Measurements from ENCODE around the gene KLHL36.

Gene KLHL36

GRCh38 chr16:84637709-84638108, 10.6 kb upstream of the KLHL36 start:
- Histone ChIP-seq H3K27me3 (no peaks in the 10 kb centered on the region), H3K9me3 (no peaks in the 10 kb centered on the region), H3K4me1 (peaks cover 11% of the 10 kb centered on the region), H3K4me3 (ENCODE audit: low read depth, low read length) (no peak overlapping the region), H3K36me3 (no peaks in the 10 kb centered on the region)
- no peak for DNase-seq
- no peak for TF ChIP-seq CTCF (IDR thresholded peaks at IDR 0.05; ENCODE audit: low read depth, low read length)

GRCh38 chr16:84638231-84638806, 10.0 kb upstream of the KLHL36 start:
- Histone ChIP-seq H3K9me3 (no peaks in the 10 kb centered on the region), H3K4me3 (ENCODE audit: low read depth, low read length) (no peak overlapping the region), H3K36me3 (no peaks in the 10 kb centered on the region), H3K4me1 (peaks cover 15% of the 10 kb centered on the region), H3K27me3 (no peaks in the 10 kb centered on the region)
- DNase-seq: no peak
- no peak for TF ChIP-seq CTCF (IDR thresholded peaks at IDR 0.05; ENCODE audit: low read depth, low read length)

- Histone ChIP-seq H3K9me3 (no peaks in the 10 kb centered on the region), H3K4me3 (ENCODE audit: low read depth, low read length) (no peak overlapping the region), H3K4me1 (peaks cover 16% of the 10 kb centered on the region), H3K27me3 (no peaks in the 10 kb centered on the region), H3K36me3 (no peaks in the 10 kb centered on the region)
- DNase-seq: no peak
- no peak for TF ChIP-seq CTCF (IDR thresholded peaks at IDR 0.05; ENCODE audit: low read depth, low read length)
These were observed 8.2 kb upstream of the KLHL36 start for GRCh38 chr16:84640145-84640544.

- no peak for DNase-seq
- TF ChIP-seq CTCF (IDR thresholded peaks at IDR 0.05; ENCODE audit: low read depth, low read length): no peak
- Histone ChIP-seq H3K36me3 (no peaks in the 10 kb centered on the region), H3K27me3 (no peaks in the 10 kb centered on the region), H3K9me3 (no peaks in the 10 kb centered on the region), H3K4me1 (peaks cover 16% of the 10 kb centered on the region), H3K4me3 (ENCODE audit: low read depth, low read length) (no peak overlapping the region)
These were observed 6.5 kb upstream of the KLHL36 start for GRCh38 chr16:84641643-84642358.

- TF ChIP-seq CTCF (IDR thresholded peaks at IDR 0.05; ENCODE audit: low read depth, low read length): no peak
- Histone ChIP-seq H3K4me3 (ENCODE audit: low read depth, low read length) (no peak overlapping the region), H3K36me3 (no peaks in the 10 kb centered on the region), H3K27me3 (no peaks in the 10 kb centered on the region), H3K9me3 (no peaks in the 10 kb centered on the region), H3K4me1 (peaks cover 16% of the 10 kb centered on the region)
- DNase-seq: peak; percentile 58
These were observed 5.1 kb upstream of the KLHL36 start for GRCh38 chr16:84643180-84643583.

GRCh38 chr16:84643674-84644073, 4.6 kb upstream of the KLHL36 start:
- no peak for TF ChIP-seq CTCF (IDR thresholded peaks at IDR 0.05; ENCODE audit: low read depth, low read length)
- no peak overlapping the region for H3K4me3 ChIP-seq (ENCODE audit: low read depth, low read length)
- H3K36me3 ChIP-seq: no peaks in the 10 kb centered on the region
- H3K4me1 ChIP-seq: peaks cover 16% of the 10 kb centered on the region
- no peaks in the 10 kb centered on the region for H3K27me3 ChIP-seq
- H3K9me3 ChIP-seq: no peaks in the 10 kb centered on the region
- DNase-seq: no peak
